HG02970 (cell line): ENCODE results near the gene DHODH.

Source experiments
- ATAC-seq: cut with Tn5 transposase; IDR thresholded peaks from one replicate; pipeline ENCODE4 v1.9.1; 2021; ENCODE audit warnings: mild to moderate bottlenecking, moderate library complexity, moderate number of reproducible peaks; ENCODE audit not compliant: unreplicated experiment, low FRiP score

The DHODH gene

DNA sequence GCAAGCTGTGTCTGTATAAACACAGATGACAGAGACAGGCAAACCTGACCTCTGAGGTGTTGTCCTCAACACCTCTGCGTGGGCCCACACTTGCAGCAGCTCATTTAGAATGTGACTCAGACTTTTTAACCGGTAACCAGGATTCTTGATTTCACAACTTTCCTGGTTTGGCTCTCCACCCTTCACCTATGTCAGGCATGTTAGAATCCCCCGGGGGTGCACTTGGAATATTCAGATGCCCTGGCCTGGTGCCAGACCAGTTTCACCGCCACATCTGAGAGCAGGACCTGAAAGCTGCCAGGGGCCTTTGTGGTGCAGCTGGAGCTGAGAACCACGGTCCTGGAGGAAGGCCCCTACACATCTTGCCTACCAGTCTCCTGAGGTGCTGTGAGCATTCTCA is 4.8 kb downstream of the DHODH start:
- ATAC-seq, result no peak

DNA sequence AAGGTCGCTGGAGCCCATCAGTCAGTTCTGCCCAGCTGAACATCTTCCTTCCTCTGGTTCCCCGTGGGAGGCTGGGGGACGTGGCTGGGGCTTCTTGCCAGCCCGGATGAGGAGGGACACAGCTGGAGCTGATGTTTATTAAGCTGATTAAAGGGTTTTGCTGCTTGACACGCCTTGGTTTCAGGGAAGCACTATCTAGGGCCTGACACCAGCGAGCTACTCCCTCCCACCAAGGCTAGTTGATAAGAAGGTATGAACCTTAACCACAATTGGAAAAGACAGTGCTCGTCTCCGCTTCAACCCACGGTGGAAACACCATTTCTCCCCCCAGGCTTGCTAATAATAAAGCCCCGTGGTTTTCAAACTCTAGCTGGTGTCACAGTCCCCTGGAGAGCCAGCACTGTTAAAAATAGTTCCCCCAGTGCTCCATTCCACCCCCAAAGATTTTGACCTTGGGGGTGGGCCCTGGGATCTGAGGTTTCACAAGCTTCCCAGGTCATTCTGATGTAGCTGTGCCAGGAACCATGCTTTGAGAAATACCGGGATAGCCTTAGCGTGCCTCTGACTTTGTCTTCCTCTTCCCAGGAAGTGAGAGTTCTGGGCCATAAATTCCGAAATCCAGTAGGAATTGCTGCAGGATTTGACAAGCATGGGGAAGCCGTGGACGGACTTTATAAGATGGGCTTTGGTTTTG is 5.5 kb downstream of the DHODH start:
- ATAC-seq, result no peak

DNA sequence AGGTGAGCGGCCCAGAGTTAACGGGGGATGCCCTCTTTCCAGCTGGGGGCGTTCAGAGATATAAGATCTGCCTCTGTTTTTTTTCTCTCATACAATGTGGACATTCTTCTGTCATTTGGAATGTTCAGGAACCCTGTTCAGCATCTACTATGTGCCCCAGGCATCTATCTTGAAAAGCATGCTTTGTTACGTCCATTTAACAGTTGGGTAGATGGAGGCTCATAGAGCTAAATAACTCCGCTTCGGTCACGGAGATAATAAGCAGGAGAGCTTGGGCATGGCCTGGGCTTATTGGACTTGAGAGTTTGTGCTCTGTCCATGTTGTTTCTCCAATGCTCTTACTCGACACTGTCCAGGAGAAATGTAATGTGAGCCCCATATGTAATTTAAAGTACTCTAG is 6.1 kb downstream of the DHODH start:
- ATAC-seq, result no peak

DNA sequence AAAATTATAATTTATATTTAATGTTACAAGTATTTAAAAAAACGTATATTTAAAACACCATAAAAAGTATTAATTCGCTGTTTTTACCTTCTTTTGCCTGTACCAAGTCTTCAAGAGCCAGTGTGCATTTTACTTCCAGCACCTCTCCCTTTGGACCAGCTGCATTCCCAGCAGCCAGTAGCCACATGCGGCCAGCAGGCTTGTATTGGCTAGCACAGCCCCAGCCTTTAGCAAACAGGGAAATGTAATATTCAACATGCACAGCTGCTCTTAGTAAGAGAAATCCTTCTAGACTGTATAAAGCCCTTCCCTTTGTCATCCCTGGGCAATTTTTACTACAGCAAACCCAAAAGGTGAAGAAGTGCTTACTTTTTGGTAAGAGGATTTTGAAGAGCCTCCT is 6.6 kb downstream of the DHODH start:
- no peak for ATAC-seq

DNA sequence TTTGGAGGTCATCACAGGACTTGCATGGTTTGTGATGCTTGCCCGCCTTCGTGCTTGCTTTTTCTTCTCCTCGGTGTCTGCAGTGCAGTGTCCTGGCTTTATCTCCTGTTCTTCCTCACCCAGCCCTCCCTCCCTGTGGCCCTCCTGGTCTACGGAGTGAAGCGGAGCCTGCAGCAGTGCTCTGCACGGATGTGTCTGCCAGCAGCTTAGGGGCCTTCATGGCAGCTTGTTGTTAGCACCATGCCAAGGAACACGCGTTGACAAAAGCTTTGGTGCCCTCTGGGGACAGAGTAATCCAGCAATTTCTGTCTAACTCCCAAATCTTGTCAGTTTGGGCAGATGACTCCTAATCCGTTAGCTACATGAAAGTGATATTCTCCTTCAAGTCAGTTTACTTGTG is 9.9 kb downstream of the DHODH start:
- ATAC-seq, result no peak

DNA sequence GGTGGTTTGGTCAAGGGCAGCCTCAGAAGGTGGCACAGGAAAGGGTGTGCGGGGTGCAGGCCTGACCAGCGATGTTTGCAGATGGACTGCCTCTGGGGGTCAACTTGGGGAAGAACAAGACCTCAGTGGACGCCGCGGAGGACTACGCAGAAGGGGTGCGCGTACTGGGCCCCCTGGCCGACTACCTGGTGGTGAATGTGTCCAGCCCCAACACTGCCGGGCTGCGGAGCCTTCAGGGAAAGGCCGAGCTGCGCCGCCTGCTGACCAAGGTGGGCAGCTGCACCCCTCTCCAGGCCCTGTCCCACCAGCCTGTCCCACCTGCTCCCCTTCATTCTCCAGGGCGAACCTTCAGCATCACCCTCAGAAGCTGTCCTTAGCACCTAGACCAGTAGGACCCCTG is 12.5 kb downstream of the DHODH start:
- no peak for ATAC-seq

DNA sequence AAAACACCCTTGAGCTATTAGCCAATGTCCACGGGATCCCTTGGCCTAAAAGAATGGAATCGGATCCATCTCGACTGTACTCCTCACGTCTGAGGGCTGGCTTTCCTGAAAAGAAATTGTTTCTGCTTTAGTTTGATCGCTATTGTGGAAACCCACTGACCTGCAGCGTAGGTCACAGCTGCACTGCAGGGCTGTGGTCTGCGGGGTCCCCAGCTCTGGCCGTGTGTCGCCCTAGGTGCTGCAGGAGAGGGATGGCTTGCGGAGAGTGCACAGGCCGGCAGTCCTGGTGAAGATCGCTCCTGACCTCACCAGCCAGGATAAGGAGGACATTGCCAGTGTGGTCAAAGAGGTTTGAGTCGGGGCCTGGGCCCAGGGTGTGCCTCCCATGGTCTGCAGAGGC is 13.6 kb downstream of the DHODH start:
- no peak for ATAC-seq

DNA sequence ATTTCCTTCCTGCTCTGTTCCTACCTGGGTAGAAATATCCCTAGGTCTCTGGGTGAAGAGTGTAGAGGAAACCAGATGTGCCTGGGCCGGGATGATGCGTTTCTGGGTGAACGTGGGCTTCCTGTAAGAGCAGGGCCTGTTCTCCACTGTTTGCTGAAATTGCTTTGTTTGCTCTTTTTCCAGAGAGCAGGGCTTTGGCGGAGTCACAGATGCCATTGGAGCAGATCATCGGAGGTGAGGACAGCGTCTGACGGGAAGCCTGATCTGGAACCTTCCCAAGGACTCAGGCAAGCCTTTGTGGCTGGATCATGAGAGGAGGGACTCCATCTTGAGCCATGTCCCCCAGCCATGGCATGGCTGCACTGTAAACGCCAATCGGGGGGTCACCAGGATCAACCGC is 15.4 kb downstream of the DHODH start:
- ATAC-seq, result no peak

DNA sequence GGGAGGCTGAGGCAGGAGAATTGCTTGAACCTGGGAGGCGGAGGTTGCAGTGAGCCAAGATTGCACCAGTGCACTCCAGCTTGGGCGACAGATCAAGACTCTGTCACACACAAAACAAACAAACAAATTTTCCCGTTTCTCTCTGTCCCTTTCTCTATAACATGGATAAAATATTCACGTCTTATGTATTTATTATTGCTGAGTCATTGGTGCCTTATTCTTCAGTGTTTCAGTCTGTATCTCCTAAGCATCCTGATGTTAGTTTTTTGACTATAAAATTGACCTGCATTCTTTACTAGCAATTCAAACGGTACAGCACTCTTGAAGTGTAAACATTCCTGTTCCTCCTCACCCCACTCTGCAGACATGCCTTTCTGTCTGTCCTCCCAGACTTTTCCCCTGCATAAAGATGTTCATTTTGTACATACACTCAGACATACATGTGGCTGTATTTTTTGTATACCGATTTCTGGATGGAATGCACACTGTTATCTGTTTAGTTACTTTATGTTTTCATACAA is 16.4 kb downstream of the DHODH start:
- no peak for ATAC-seq

DNA sequence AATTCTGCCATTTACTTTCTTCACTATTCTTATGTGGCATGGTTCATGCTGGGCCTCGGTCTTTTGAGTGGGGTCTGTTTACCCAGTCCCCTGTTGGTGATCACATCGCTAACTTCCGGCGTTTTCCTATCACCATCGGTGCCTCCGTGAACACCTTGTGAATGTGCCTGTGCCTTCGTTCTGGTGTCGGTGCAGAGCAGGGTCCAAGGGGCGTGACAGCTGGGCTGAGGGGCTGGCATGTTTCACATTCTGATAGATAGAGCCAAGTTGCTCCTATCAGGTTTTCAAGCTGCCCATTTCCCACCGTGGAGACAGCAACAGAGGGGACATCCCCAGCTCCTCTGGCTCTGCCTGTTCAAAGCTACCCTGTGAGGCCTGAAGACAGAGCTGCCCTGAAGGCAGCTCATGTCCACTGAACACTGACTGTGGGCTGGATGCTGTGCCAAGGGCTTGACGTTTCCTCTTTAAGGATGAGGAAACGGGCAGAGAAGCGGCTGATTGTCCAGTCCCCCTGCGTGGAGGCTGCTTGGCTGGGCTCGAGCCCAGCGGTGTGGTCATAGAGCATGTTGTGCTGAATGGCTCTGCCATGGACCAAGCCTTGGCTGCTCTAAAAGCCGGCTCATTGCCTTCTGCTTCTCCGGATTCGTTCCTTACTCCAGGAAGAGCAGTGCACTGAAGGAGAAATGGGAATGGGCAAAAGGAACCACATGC is 17.0 kb downstream of the DHODH start:
- no peak for ATAC-seq

DNA sequence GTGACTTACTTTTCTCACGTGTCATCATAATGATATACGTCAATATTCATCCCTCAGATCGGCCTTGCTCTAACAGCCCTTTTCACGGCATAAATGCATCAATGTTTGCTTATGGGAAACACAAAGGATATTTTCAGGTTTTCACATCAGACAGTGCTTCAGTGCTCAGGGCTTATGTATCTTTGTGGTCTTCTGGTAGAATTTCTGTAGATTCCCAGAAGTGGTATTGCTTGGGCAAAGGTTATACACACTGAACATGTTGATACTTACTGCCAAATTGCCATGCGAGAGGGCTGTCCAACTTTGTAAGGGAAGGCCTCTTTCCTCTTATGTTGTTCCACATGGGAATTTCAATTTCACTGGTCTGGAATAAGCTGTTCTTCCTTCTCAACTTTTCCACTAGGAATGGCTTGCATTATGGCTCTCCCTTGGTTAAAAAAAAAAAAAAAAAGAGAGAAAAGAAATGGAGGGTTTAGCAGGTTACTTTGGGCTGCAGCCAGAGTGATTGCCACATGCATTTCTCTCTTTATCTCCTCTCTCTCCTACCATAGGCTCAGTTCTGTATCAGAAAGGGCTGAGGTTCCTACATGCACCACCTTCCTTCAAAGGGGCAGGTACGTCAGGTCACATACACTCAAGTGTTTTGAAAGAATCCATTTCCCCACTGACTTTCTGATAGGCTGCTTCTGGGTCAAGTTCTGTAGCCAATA is 19.3 kb downstream of the DHODH start:
- ATAC-seq, result no peak

DNA sequence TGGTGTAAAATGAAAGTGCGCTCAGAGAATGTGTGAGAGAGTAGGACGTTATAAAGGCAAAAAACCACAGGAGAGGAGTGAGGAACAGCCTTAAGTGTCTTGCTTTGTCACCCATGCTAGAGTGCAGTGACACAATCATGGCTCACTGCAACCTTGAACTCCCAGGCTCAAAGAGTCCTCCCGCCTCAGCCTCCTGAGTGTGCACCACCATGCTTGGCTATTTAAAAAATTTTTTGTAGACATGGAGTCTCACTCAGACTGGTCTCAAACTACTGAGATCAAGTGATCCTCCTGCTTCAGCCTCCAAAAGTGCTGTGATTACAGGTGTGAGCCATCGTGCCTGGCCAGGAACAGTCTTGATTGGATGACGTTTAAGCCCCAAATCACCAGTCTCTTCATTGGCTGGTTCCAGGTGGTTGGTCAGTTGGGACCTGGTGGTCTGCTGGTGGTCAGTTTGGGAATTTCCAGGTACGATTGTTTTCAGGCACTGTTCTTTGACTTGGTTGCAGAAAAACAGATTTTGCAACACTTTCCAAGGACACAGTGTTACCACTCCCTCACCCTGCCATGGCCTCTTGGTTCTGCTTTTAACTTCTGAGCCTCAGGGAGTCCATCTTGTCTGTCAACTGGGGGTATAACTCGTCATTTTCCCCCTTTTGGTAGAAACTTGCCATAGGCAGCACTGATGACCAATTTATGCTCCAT is 21.2 kb downstream of the DHODH start:
- no peak for ATAC-seq

DNA sequence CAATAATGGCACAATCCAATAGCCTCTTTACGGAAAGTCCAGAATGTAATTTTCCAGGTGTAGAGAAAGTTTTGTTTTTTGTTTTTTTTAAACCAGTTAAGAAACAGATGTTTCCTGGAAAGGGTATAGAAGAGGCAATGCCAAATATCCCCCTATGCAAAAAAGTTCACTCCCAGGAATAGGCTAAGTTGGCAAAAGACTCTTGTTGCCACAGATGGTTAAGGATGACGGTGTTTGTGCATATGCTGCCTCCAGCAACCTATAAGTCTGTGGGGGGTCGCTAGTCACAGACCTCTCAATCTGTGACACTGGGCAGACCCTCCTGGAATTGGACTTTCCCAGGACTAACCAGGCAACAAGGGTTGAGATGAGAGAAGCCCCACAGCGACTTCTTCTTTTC is 24.9 kb downstream of the DHODH start:
- no peak for ATAC-seq

DNA sequence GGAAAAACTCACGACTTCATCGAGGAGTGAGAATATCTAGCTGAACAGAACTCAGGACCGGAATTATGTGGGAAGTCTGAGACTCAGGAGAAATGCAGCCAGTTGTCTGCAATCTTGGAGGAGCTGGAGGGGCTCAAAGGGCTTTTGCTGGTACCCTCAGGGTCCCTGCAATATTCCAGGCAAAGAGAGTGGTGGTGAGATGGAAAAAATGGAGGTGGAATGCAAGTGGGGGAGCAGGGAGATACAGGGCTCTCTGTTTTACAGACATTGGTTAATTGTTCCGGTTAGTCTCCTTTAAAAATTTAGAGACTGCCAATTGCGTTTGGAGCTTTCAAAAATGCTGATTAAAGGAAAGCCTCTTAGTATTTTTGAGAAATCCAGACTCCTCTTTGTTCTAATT is 27.6 kb downstream of the DHODH start:
- no peak for ATAC-seq

DNA sequence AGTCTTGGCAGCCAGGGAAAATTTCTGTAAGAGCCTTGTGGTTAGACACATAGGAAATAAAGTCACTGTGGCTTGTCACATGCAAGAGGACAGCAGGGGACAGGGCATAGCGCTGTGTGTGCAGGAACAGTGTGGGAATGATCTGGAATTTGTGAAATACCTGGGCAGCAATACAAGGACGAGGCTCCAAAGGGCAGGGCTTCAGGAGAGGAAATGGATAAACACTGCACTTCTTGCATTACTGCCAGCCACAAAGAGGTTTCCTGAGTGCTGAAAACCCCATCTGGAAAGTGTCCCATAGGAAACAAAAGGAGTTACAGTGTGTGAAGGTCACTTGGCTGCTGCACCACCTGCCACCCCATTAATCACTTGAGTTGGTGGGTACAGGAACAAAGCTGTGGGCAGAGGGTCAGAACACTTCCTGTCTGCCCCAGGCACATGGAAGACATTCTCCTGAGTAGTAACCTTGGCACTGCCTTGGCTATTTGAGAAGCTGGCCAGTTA is 33.7 kb downstream of the DHODH start:
- ATAC-seq, result no peak

DNA sequence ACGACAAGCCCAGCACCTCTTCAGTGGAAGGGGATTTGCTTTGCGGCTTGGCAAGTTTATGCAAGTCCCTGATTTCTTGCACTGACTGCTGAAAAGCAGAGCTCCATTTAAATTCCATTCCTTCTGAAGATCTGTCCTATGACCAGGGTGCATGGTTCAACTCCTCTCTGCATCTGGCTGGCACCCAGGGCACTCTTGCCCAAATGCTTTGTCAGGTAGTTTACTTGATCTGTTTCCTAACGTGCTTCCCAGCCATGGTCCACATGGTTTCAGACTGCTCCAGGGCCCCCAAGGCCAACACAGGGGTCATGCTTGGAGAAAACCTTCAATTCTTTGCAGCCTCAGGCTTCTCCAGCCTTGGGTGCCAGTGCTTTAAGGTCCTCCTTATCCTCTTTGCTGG is 34.5 kb downstream of the DHODH start:
- no peak for ATAC-seq

DNA sequence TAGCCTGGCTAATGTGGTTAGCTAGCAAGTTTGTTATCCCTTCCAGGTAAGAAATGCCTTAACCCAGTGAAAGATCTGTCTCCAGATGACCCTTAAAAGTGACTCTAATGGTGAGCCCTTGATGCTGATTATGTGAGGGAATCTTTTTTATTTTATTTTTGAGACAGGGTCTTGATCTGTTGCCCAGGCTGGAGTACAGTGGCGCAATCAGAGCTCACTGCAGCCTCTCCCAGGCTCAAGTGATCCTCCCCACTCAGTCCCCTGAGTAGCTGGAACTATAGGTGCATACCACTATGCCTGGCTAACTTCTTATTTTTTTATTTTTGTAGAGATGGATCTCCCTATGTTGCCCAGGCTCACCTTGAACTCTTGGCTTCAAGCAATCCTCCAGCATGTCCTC is 35.0 kb downstream of the DHODH start:
- no peak for ATAC-seq

DNA sequence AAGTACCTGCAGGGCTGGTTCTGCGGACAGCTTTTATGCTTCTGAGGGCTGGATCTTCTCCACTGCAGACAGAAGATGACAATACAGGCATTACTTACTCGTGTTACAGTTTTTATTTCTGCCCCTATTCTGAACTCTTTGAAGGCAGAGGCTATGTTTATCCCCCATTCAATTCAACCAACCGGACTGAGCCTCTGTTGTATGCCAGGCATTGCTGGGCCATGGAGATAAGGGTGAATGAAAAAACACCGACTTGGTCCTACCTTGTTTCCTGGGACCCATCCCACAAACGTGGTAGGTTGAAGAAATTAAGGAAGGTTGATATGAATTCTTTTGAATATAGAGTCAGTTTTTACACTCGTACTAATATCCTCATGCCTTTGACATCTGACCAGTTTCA is 35.8 kb downstream of the DHODH start:
- ATAC-seq, result no peak

DNA sequence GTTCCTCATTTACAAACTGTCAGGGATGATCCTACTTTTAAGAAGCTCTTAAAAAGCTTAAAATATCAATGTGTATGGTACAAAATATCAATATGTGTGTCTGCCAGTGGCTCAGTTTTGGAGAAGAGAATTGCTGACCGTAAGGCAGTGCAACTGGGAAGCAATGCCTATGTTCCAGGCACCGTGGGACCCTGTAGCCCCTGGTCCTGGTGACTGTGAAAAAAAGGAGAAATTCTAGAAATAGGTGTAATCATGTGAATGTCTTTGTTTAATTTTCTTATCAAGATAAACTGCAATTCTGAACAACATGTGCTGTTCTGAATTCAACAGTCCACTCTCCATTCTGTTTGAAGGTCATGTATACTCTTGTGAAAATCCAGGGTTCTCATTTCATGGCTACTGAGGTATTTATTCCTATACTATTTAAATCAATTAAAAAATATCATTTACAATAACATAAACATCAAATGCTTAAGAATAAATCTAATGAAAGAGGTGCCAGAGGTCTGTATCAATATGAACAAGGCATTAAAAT is 36.3 kb downstream of the DHODH start:
- ATAC-seq, result no peak

DNA sequence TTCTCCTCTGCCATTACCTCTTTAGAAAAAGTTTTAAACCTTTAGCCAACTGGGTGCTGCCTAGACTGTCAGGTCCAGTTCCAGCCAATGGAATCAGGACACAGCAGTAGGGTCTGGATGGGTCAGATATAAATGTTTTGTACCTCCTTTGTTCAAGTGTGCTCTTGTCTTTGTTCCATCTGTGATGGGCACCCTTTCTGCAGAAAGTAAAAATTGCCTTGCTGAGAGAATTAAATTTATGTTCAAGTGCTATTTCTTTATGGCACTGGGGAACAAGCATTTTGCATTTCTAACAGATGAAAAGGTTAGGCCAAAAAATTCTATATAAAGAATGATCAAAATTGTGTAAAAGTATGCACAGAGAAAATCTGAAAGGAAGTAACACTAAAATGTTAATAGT is 40.6 kb downstream of the DHODH start:
- ATAC-seq, result no peak
